ENCODE data around the gene MYBPC3. TPM values are rescaled to one million over a fixed set of nuclear protein-coding genes. Genes with fewer than 3 reads are reported as not detected.

Gene MYBPC3
- polyA plus RNA-seq, 3 donors, result 0.03 to 7.8 TPM; not detected in 1

- H3K79me2 ChIP-seq (ENCODE audit: insufficient read depth, low read length), result no peaks in the 10 kb centered on the region
- H3K4me2 ChIP-seq (replicated peaks; ENCODE audit: extremely low read depth, low read length, poor library complexity, severe bottlenecking), result no peak overlapping the region
- H3K27me3 Mint-ChIP-seq (ENCODE audit: low read depth in 3 of 3), result peaks cover 0 to 1% (median 0%) of the 10 kb centered on the region in 3 donors
- intact Hi-C loops (cut with micrococcal nuclease), result no loop called here
- H3K27ac ChIP-seq (ENCODE audit: low read depth in 1 of 2, low read length in 2 of 2), result peak overlapping the region in 1 of 2 donors; percentile 8
- H3K36me3 ChIP-seq (replicated peaks in 1 of 2; ENCODE audit: control insufficient read depth in 1 of 2, insufficient read depth in 2 of 2, low read length in 2 of 2), result peaks cover 94 to 98% of the 10 kb centered on the region in 2 donors
- no peak overlapping the region for H2AFZ ChIP-seq (ENCODE audit: insufficient read depth, low read depth, low read length, poor library complexity, severe bottlenecking)
- no peak overlapping the region for H3K9ac ChIP-seq (ENCODE audit: insufficient read depth, low read length, poor library complexity, severe bottlenecking)
- H3K9me3 Mint-ChIP-seq, result peaks cover 0 to 1% (median 0%) of the 10 kb centered on the region in 7 donors
- no peak for TF ChIP-seq CTCF (IDR thresholded peaks at IDR 0.05)
- H3K4me3 Mint-ChIP-seq, result no peak overlapping the region
- no peaks in the 10 kb centered on the region for H3K4me1 ChIP-seq (ENCODE audit: control insufficient read depth in 1 of 2, insufficient read depth in 2 of 2, low read length in 2 of 2)
- H3K4me1 Mint-ChIP-seq, result no peaks in the 10 kb centered on the region
- H3K27ac Mint-ChIP-seq, result peak overlapping the region in 3 of 7 donors; percentile 20 to 62 (median 27)
- DNase-seq, result no peak
- H3K27me3 ChIP-seq (ENCODE audit: control insufficient read depth in 2 of 2, insufficient read depth in 2 of 2, low read length in 2 of 2), result no peaks in the 10 kb centered on the region
- no peaks in the 10 kb centered on the region for H3K9me3 ChIP-seq (replicated peaks in 1 of 2; ENCODE audit: control insufficient read depth in 1 of 2, insufficient read depth in 1 of 2, low read length in 2 of 2)
- H3K36me3 Mint-ChIP-seq, result peaks cover 84 to 98% of the 10 kb centered on the region in 2 donors
- H3K4me3 ChIP-seq (replicated peaks in 1 of 3; ENCODE audit: low read depth in 2 of 3, low read length in 3 of 3), result no peak overlapping the region
- peaks cover 65% of the 10 kb centered on the region for H4K20me1 ChIP-seq (ENCODE audit: insufficient read depth, low read length)
- WGBS (ENCODE audit: insufficient coverage), result 94% methylated on average over 13 of the region's 13 CpGs
These were observed 66.3 kb downstream of the MYBPC3 start for GRCh38 chr11:47285969-47286770.

- H3K27ac Mint-ChIP-seq, result peak overlapping the region in 2 of 7 donors; percentile 12 to 16
- Histone ChIP-seq H4K20me1 (ENCODE audit: insufficient read depth, low read length) (peaks cover 54% of the 10 kb centered on the region), H3K27me3 (ENCODE audit: control insufficient read depth in 2 of 2, insufficient read depth in 2 of 2, low read length in 2 of 2) (no peaks in the 10 kb centered on the region), H3K36me3 (replicated peaks in 1 of 2; ENCODE audit: control insufficient read depth in 1 of 2, insufficient read depth in 2 of 2, low read length in 2 of 2) (peaks cover 91 to 97% of the 10 kb centered on the region in 2 donors), H3K9me3 (replicated peaks in 1 of 2; ENCODE audit: control insufficient read depth in 1 of 2, insufficient read depth in 1 of 2, low read length in 2 of 2) (no peaks in the 10 kb centered on the region), H3K4me1 (ENCODE audit: control insufficient read depth in 1 of 2, insufficient read depth in 2 of 2, low read length in 2 of 2) (no peaks in the 10 kb centered on the region), H3K4me2 (replicated peaks; ENCODE audit: extremely low read depth, low read length, poor library complexity, severe bottlenecking) (no peak overlapping the region), H3K27ac (ENCODE audit: low read depth in 1 of 2, low read length in 2 of 2) (no peak overlapping the region), H3K4me3 (replicated peaks in 1 of 3; ENCODE audit: low read depth in 2 of 3, low read length in 3 of 3) (no peak overlapping the region), H2AFZ (ENCODE audit: insufficient read depth, low read depth, low read length, poor library complexity, severe bottlenecking) (no peak overlapping the region), H3K79me2 (ENCODE audit: insufficient read depth, low read length) (no peaks in the 10 kb centered on the region), H3K9ac (ENCODE audit: insufficient read depth, low read length, poor library complexity, severe bottlenecking) (no peak overlapping the region)
- H3K9me3 Mint-ChIP-seq, result peaks cover 0 to 1% (median 0%) of the 10 kb centered on the region in 7 donors
- intact Hi-C loops (cut with micrococcal nuclease), result no loop called here
- 100% methylated on average over 1 of the region's 4 CpGs for WGBS (ENCODE audit: insufficient coverage)
- peaks cover 79 to 98% of the 10 kb centered on the region in 2 donors for H3K36me3 Mint-ChIP-seq
- no peak overlapping the region for H3K4me3 Mint-ChIP-seq
- DNase-seq, result no peak
- no peaks in the 10 kb centered on the region for H3K4me1 Mint-ChIP-seq
- TF ChIP-seq CTCF (IDR thresholded peaks at IDR 0.05), result no peak
- H3K27me3 Mint-ChIP-seq (ENCODE audit: low read depth in 3 of 3), result peaks cover 0 to 1% (median 0%) of the 10 kb centered on the region in 3 donors
These were observed 68.4 kb downstream of the MYBPC3 start for GRCh38 chr11:47284151-47284550.

Measured in CD14-positive monocyte (primary cell).